A673 (cell line): ENCODE results near the gene SPECC1.

Experiments used
- CTCF ChIP-seq: fragments of 300-800, 200-600 bp; sonication (generic); conservative IDR thresholded peaks from 2 replicates; pipeline ENCODE4 v1.5.1; 2017; ENCODE audit warnings: low read depth, mild to moderate bottlenecking, antibody characterized with exemption, low read length, moderate library complexity, mixed read lengths
- EZH2 ChIP-seq: fragments of 200-600 bp; sonication (generic); IDR thresholded peaks from 2 replicates; pipeline ENCODE4 v1.6.1; 2017; ENCODE audit warnings: borderline replicate concordance, low read depth, mild to moderate bottlenecking, mixed read lengths, antibody characterized with exemption, low read length; ENCODE audit not compliant: poor library complexity, severe bottlenecking

- TF ChIP-seq CTCF (no peak), EZH2 (no peak)
These were observed 160.9 kb downstream of the SPECC1 start for GRCh38 chr17:20170085-20170484.
